Lower lobe of right lung (tissue), 2 donors: Measurements from ENCODE around the gene LCN6. TPM values are rescaled to one million over a fixed set of nuclear protein-coding genes. Genes with fewer than 3 reads are reported as not detected.
"Not testable (repeated sequence)": the region's sequence is repeated elsewhere in the genome, so short reads cannot be mapped to it uniquely, and the experiment has no call there.

Source experiments
- ATAC-seq, 2 donors: fragments of 200-7000 bp; cut with Tn5 transposase; one replicate each; pipeline ENCODE4 v1.9.1; 2020 to 2022; ENCODE audit warnings: mild to moderate bottlenecking in 2 of 2, moderate library complexity in 2 of 2
- DNase-seq: peaks from one replicate; pipeline ENCODE4 v3.0.0-alpha.2; 2020
- H3K27ac ChIP-seq: fragments of 200-600 bp; one replicate; pipeline ENCODE4 v1.8.0; 2022
- H3K27me3 ChIP-seq: fragments of 200-600 bp; one replicate; pipeline ENCODE4 v1.8.0; 2022; ENCODE audit warnings: low read depth
- H3K36me3 ChIP-seq: fragments of 200-600 bp; one replicate; pipeline ENCODE4 v1.8.0; 2022; ENCODE audit warnings: mild to moderate bottlenecking
- H3K4me1 ChIP-seq: fragments of 200-600 bp; one replicate; pipeline ENCODE4 v1.8.0; 2022
- H3K4me3 ChIP-seq: fragments of 200-600 bp; one replicate; pipeline ENCODE4 v1.8.0; 2022; ENCODE audit warnings: mild to moderate bottlenecking
- H3K9me3 ChIP-seq: fragments of 200-600 bp; one replicate; pipeline ENCODE4 v1.8.0; 2022
- intact Hi-C: fragments of 100-400 bp; cut with DNase I; formaldehyde crosslinking; loops from one replicate; pipeline ENCODE4 v1.11.0; 2022
- total RNA-seq: library from RNA; stranded (reverse); fragmentation: NEBNext Ultra II Directional; extraction: Animal tissue kit (Norgen Biotek cat#: 25700); gene quantifications from one replicate; pipeline ENCODE4 v1.2.1, GENCODE V29; 2021
- TF ChIP-seq, protein P1 (sequence below): fragments of 200-600 bp; IDR thresholded peaks from one replicate; pipeline ENCODE4 v1.8.0; 2022; ENCODE audit warnings: antibody characterized with exemption, mild to moderate bottlenecking
- donor health status: DM: no; HTN: yes; CAD: no; lungs with severe emphysema.

The LCN6 gene
- total RNA-seq, 1 donor from 2014 or later = 2.9 TPM

DNA sequence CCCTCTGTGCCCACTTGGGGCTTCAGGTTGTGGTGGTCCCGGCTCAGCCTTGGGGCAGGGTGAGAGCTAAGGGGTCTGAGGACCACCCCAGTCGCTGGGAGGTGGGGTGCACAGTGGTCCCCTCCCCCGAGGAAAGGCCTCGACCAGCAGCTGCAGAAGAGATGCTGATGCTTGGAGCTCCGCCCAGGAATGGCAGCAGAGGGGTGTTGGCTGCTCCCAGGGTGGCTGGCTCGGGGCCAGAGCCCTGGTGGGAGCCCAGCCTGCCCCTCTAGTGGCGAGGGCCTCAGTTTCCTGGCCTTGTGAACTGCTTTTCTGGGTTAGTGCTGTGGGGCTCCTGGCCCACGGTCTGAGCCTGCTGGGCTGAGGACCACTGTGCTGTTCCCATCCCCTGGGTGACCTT, 34.8 kb downstream of the LCN6 start:
- Histone ChIP-seq H3K4me1 (peaks cover 35% of the 10 kb centered on the region), H3K4me3 (peak overlapping the region; percentile 56), H3K9me3 (no peaks in the 10 kb centered on the region), H3K27me3 (peaks cover 28% of the 10 kb centered on the region), H3K27ac (peak overlapping the region; percentile 71), H3K36me3 (no peaks in the 10 kb centered on the region)
- TF ChIP-seq, protein P1, sequence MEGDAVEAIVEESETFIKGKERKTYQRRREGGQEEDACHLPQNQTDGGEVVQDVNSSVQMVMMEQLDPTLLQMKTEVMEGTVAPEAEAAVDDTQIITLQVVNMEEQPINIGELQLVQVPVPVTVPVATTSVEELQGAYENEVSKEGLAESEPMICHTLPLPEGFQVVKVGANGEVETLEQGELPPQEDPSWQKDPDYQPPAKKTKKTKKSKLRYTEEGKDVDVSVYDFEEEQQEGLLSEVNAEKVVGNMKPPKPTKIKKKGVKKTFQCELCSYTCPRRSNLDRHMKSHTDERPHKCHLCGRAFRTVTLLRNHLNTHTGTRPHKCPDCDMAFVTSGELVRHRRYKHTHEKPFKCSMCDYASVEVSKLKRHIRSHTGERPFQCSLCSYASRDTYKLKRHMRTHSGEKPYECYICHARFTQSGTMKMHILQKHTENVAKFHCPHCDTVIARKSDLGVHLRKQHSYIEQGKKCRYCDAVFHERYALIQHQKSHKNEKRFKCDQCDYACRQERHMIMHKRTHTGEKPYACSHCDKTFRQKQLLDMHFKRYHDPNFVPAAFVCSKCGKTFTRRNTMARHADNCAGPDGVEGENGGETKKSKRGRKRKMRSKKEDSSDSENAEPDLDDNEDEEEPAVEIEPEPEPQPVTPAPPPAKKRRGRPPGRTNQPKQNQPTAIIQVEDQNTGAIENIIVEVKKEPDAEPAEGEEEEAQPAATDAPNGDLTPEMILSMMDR = no peak
- DNase-seq (no peak), ATAC-seq (no peak)
- intact Hi-C loops = no loop called here

DNA sequence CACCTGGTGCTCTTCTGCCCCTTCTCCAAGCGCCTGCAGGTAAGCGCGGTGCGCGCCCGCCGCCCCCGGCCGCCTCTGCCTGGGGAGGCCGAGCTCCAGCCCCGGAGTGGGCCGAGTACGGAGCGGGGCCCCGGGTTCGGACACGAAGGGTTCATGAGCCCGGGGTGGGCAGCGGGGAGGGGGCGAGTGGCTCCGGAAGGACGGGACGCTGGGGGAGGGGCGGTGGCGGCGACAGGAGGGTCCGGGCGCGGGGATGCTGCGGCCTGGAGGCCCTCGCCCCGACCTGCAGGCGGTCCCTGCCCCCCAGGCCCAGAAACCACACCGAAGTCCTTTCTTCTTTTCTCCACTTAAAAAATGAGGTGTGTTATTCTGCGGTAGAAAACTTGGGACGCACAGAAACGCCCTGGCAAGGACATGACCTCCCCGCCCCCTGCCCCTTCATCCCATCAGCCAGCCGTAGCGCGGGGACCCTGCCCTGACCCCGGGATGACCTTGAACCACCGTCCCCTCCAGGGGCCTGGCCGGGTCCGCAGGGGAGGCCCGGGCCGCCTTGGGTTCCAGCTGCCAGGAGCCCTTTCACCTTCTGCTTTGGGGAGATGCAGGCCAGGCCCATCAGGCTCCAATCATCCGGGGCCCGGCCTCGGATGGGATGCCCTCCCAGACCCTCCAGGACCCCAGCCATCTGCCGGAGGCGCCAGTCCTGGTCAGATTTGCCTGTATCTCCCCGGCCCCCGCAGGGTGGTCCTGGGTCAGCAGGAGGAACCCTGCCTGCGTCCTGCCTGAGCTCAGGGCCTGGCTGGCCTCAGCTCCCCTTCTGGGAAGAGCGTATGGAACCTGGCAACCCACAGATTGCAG, 35.4 kb downstream of the LCN6 start:
- no peak for DNase-seq
- intact Hi-C loops = no loop called here
- no peak for ATAC-seq
- Histone ChIP-seq H3K27ac (peak overlapping the region; percentile 71), H3K27me3 (peaks cover 28% of the 10 kb centered on the region), H3K4me1 (peaks cover 35% of the 10 kb centered on the region), H3K9me3 (no peaks in the 10 kb centered on the region), H3K36me3 (no peaks in the 10 kb centered on the region), H3K4me3 (peak overlapping the region; percentile 56)
- TF ChIP-seq, protein P1 = no peak

DNA sequence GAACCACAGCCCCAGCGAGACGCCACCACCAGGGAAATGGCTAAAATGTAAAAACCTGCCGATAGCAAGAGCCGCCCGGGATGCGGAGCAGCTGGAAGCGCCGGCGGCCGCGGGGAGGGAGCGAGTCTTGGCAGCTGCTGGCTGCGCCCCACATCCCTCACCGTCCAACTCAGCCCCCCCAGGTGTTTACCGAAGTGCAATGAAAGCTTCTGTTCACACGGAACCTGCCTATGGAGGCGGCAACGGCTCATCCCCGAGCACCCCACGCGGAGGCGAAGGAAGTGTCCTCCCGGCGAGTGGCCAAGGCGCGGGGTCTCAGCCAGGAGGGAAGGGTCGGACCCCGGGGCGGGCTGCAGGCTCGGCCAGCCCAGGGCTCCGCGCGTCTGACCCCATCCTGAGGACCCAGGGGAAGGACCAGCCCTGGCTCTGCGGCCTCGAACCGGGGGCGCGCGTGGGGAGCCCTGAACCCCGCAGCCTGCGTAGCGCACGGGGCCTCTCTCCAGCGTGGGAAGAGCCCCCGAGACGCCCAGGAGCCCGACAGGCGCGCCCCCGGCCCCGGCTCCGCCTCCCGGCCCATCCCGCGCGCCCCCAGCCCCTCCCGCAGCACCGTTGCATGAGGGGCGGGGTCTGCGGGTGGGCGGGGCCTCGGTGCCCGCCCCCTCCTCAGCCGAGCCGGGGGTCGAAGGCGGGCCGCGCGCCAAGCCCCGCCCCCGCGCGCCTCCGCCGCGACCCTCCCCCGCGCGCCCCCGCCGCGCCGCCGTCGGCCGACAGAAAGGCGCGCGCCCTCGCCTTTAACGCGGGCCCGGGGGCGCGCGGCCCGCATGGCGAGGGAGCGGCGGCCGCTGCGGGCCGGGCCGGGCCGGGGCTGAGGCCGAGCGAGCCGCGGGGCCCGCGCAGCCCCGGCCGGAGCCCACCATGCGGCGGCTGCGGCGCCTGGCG, 36.3 kb downstream of the LCN6 start, which contains the start of gene DIPK1B:
Gene DIPK1B, plus strand, starts transcription at position 822 of the 939 bp plus-strand sequence. Its CDS starts 94 bp downstream, at position 916.
- Histone ChIP-seq H3K27ac (peak within 1 kb of the TSS; percentile 71), H3K36me3 (no peaks in the 10 kb centered on the region), H3K4me3 (peak within 1 kb of the TSS; percentile 56), H3K9me3 (no peaks in the 10 kb centered on the region), H3K4me1 (peaks cover 35% of the 10 kb centered on the region), H3K27me3 (peaks cover 28% of the 10 kb centered on the region)
- intact Hi-C loops = no loop called here
- TF ChIP-seq, protein P1 = no peak
- DNase-seq = no peak
- ATAC-seq = peak; percentile 30 to 31

DNA sequence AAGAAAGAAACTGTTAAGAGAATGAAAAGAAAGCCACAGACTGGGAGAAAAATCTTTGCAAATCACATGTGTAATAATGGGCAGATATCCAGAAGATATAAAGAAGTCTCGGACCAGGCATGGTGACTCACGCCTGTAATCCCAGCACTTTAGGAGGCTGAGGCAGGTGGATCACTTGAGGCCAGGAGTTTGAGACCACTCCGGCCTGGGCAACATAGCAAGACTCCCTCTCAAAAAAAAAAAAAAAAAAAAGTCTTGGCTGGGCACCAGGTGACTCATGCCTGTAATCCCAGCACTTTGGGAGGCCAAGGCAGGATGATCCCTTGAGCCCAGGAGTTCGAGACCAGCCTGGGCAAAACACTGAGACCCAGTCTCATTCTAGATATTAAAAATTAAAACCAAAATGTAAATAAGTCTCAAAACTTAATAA, 37.1 kb downstream of the LCN6 start:
- peak in 1 of 2 donors; percentile 19 for ATAC-seq

DNA sequence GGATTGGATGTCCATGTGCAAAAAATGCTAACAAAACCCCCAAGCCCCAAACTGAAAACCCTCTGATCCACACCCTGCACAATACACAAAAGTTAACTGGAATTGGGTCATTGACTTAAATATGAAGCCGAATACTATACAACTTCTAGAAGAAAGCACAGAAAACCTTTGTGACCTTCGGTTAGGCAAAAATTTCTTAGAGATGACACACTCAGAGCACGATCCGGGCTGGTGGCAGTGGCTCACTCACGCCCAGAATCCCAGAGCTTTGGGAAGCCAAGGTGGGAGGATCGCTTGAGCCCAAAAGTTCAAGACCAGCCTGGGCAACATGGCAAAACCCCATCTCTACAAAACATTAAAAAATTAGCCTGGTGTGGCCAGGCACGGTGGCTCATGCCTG, 37.8 kb downstream of the LCN6 start:
- Histone ChIP-seq H3K27ac (no peak overlapping the region), H3K9me3 (no peaks in the 10 kb centered on the region), H3K4me3 (no peak overlapping the region), H3K4me1 (peaks cover 35% of the 10 kb centered on the region), H3K27me3 (peaks cover 28% of the 10 kb centered on the region), H3K36me3 (no peaks in the 10 kb centered on the region)
- TF ChIP-seq, protein P1 = no peak
- intact Hi-C loops = no loop called here
- ATAC-seq = no peak
- no peak for DNase-seq

More for the DNA sequence above, 37.1 kb downstream of the LCN6 start:
- H3K9me3 ChIP-seq, H3K36me3 ChIP-seq, intact Hi-C loops, H3K27ac ChIP-seq, H3K4me3 ChIP-seq, DNase-seq: not testable (repeated sequence)
- H3K27me3 ChIP-seq = peaks cover 28% of the 10 kb centered on the region
- H3K4me1 ChIP-seq = peaks cover 35% of the 10 kb centered on the region
